GM23338 (cell line): ENCODE results near the gene RNLS. TPM values are rescaled to one million over a fixed set of nuclear protein-coding genes. Genes with fewer than 3 reads are reported as not detected.

Source experiments
- ATAC-seq: fragments of 200-7000 bp; cut with Tn5 transposase; 3 replicates; pipeline ENCODE4 v1.9.1; 2020
- DNase-seq: peaks from one replicate; pipeline ENCODE4 v3.0.0-alpha.2; 2015; ENCODE audit warnings: low spot score
- H2AFZ ChIP-seq: fragments of 200-600 bp; sonication (generic); 2 replicates; pipeline ENCODE4 v1.8.0; 2016; ENCODE audit warnings: antibody characterized with exemption, mild to moderate bottlenecking, moderate library complexity
- H3F3A ChIP-seq: fragments of 200-600 bp; sonication (generic); replicated peaks from 2 replicates; pipeline ENCODE4 v1.8.0; 2017; ENCODE audit warnings: antibody characterized with exemption, mixed run types, low read depth
- H3K27ac ChIP-seq: fragments of 200-600 bp; sonication (generic); 2 replicates; pipeline ENCODE4 v1.6.1; 2016; ENCODE audit warnings: low read depth
- H3K27me3 ChIP-seq: fragments of 200-600 bp; sonication (generic); 2 replicates; pipeline ENCODE4 v1.8.0; 2016; ENCODE audit warnings: mild to moderate bottlenecking, mixed run types, moderate library complexity; ENCODE audit not compliant: insufficient read depth
- H3K36me3 ChIP-seq: fragments of 200-600 bp; sonication (generic); 2 replicates; pipeline ENCODE4 v1.8.0; 2016; ENCODE audit warnings: mild to moderate bottlenecking; ENCODE audit not compliant: insufficient read depth
- H3K4me1 ChIP-seq: fragments of 200-600 bp; sonication (generic); 2 replicates; pipeline ENCODE4 v1.8.0; 2016; ENCODE audit warnings: mild to moderate bottlenecking, moderate library complexity; ENCODE audit not compliant: insufficient read depth
- H3K4me2 ChIP-seq: fragments of 200-600 bp; sonication (generic); 2 replicates; pipeline ENCODE4 v1.7.1; 2017; ENCODE audit warnings: mixed run types
- H3K4me3 ChIP-seq: fragments of 200-600 bp; sonication (generic); 2 replicates; pipeline ENCODE4 v1.6.1; 2016; ENCODE audit warnings: mixed run types
- H3K79me2 ChIP-seq: fragments of 200-600 bp; sonication (generic); replicated peaks from 2 replicates; pipeline ENCODE4 v1.8.0; 2017; ENCODE audit warnings: mild to moderate bottlenecking; ENCODE audit not compliant: insufficient read depth
- H3K9me2 ChIP-seq: fragments of 200-600 bp; sonication (generic); 2 replicates; pipeline ENCODE4 v1.8.0; 2017; ENCODE audit not compliant: insufficient read depth
- H4K20me1 ChIP-seq: fragments of 200-600 bp; sonication (generic); replicated peaks from 2 replicates; pipeline ENCODE4 v1.8.0; 2017; ENCODE audit warnings: mild to moderate bottlenecking; ENCODE audit not compliant: insufficient read depth
- H3K27ac Mint-ChIP-seq: 2 replicates; pipeline ENCODE4 v1.8.0; 2020; ENCODE audit warnings: inconsistent platforms, mild to moderate bottlenecking, moderate library complexity, mixed read lengths
- H3K27me3 Mint-ChIP-seq: 3 replicates; pipeline ENCODE4 v1.8.0; 2022; ENCODE audit warnings: low read depth, mild to moderate bottlenecking, moderate library complexity, mixed read lengths, inconsistent platforms; ENCODE audit not compliant: insufficient read depth, poor library complexity
- H3K36me3 Mint-ChIP-seq: 3 replicates; pipeline ENCODE4 v1.8.0; 2021; ENCODE audit warnings: low read depth, mild to moderate bottlenecking, inconsistent platforms, moderate library complexity, mixed read lengths
- H3K4me1 Mint-ChIP-seq: 3 replicates; pipeline ENCODE4 v1.8.0; 2020; ENCODE audit warnings: mild to moderate bottlenecking, inconsistent platforms, mixed read lengths
- H3K4me3 Mint-ChIP-seq: 3 replicates; pipeline ENCODE4 v1.8.0; 2021; ENCODE audit warnings: moderate library complexity, mild to moderate bottlenecking, inconsistent platforms, mixed read lengths
- H3K9me3 Mint-ChIP-seq: 3 replicates; pipeline ENCODE4 v1.8.0; 2020; ENCODE audit warnings: moderate library complexity, mild to moderate bottlenecking, inconsistent platforms, mixed read lengths
- CREB1 ChIP-seq: fragments of 250-450 bp; sonication (Bioruptor Pico); IDR thresholded peaks from 2 replicates; pipeline ENCODE4 v1.5.0; 2020; ENCODE audit warnings: low read depth, mild to moderate bottlenecking, moderate library complexity
- CTCF ChIP-seq, 2 experiments: fragments of 200-600 bp in 1 of 2; sonication (generic) in 1 of 2; conservative IDR thresholded peaks; 2 replicates each; pipeline versions ENCODE4 v1.5.1 to v1.6.1; 2016 to 2017; ENCODE audit warnings: antibody characterized with exemption in 2 of 2, low read depth in 2 of 2, mild to moderate bottlenecking in 2 of 2, moderate library complexity in 1 of 2
- ETS1 ChIP-seq: IDR thresholded peaks from 2 replicates; pipeline ENCODE4 v1.6.1; 2016; ENCODE audit warnings: antibody characterized with exemption
- EZH2 ChIP-seq: fragments of 200-600 bp; sonication (generic); IDR thresholded peaks from one replicate; pipeline ENCODE4 v1.8.0; 2017; ENCODE audit warnings: antibody characterized with exemption, mild to moderate bottlenecking, low read depth; ENCODE audit not compliant: unreplicated experiment
- JUNB ChIP-seq: IDR thresholded peaks from one replicate; pipeline ENCODE4 v1.6.1; 2016; ENCODE audit warnings: antibody characterized with exemption; ENCODE audit not compliant: unreplicated experiment
- NANOG ChIP-seq: IDR thresholded peaks from 2 replicates; pipeline ENCODE4 v1.6.1; 2016; ENCODE audit warnings: antibody characterized with exemption, borderline replicate concordance
- POLR2AphosphoS5 ChIP-seq: IDR thresholded peaks from 2 replicates; pipeline ENCODE4 v1.6.1; 2016; ENCODE audit warnings: antibody characterized with exemption, low read depth
- REST ChIP-seq: IDR thresholded peaks from one replicate; pipeline ENCODE4 v1.6.1; 2018; ENCODE audit warnings: antibody characterized with exemption; ENCODE audit not compliant: unreplicated experiment
- STAT1 ChIP-seq: IDR thresholded peaks from one replicate; pipeline ENCODE4 v1.6.1; 2016; ENCODE audit warnings: antibody characterized with exemption; ENCODE audit not compliant: unreplicated experiment
- ZNF331 ChIP-seq: fragments of 250-450 bp; sonication (Bioruptor Pico); IDR thresholded peaks from 2 replicates; pipeline ENCODE4 v1.5.0; 2020; ENCODE audit warnings: low read depth, mild to moderate bottlenecking, moderate library complexity
- polyA plus RNA-seq: library from polyadenylated mRNA; unstranded; fragments of >200 nt; fragmentation: Nextera tagmentation; extraction: Ambion mirVana; gene quantifications from 2 replicates; pipeline ENCODE4 v1.2.1, GENCODE V29; 2016
- total RNA-seq: library from RNA; depleted of rRNA; stranded (reverse); fragments of >200 nt; shearing (Covaris generic); gene quantifications from 2 replicates; pipeline ENCODE4 v1.2.3, GENCODE V29; 2014
- TF ChIP-seq, protein P1 (sequence below): fragments of 250-450 bp; sonication (Bioruptor Pico); IDR thresholded peaks from 2 replicates; pipeline ENCODE4 v1.5.0; 2020; ENCODE audit warnings: mild to moderate bottlenecking, moderate library complexity

Gene RNLS
- total and polyA plus RNA-seq, 2 experiments from 2014 or later, result 8.8 to 15.2 TPM

DNA sequence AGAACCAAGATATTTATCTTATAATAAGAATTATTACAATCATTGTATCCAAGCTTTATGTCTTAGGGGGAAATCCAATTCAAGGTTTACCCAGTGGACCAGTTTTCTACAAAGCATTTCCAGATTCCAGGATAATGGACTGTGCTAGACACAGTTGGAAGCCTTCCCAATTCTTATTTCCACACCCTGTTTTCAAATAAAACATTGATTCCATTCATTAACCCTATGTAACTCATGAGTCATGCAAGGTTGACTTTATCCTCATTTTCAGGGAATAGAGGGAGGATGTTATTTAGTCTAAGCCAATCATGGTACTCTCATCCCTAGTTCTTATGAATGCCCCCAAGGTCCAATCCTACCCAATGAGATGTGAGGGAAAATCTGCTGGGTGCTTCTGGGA, 145.7 kb downstream of the RNLS start:
- Histone ChIP-seq H3K9me2 (no peaks in the 10 kb centered on the region), H3K27ac (no peak overlapping the region), H3K4me2 (no peak overlapping the region), H3K27me3 (no peaks in the 10 kb centered on the region), H3K79me2 (no peaks in the 10 kb centered on the region), H3K4me1 (no peaks in the 10 kb centered on the region), H2AFZ (no peak overlapping the region), H4K20me1 (no peaks in the 10 kb centered on the region), H3K36me3 (no peaks in the 10 kb centered on the region), H3F3A (no peaks in the 10 kb centered on the region), H3K4me3 (no peak overlapping the region)
- no peak for ATAC-seq
- Mint-ChIP-seq H3K36me3 (peaks cover 1% of the 10 kb centered on the region; the same call in 2 of the 3 replicates), H3K9me3 (peaks cover 3% of the 10 kb centered on the region), H3K27ac (no peak overlapping the region), H3K27me3 (no peaks in the 10 kb centered on the region), H3K4me3 (no peak overlapping the region), H3K4me1 (no peaks in the 10 kb centered on the region)
- no peak for DNase-seq
- TF ChIP-seq JUNB (no peak), REST (no peak), CTCF (conservative IDR thresholded peaks at IDR 0.05; ENCODE audit: low read depth in 2 of 2) (no peak), NANOG (no peak), STAT1 (no peak), ETS1 (no peak), POLR2AphosphoS5 (no peak), CREB1 (CRISPR knock-in tag) (no peak), EZH2 (no peak), ZNF331 (no peak)
- TF ChIP-seq, protein P1, sequence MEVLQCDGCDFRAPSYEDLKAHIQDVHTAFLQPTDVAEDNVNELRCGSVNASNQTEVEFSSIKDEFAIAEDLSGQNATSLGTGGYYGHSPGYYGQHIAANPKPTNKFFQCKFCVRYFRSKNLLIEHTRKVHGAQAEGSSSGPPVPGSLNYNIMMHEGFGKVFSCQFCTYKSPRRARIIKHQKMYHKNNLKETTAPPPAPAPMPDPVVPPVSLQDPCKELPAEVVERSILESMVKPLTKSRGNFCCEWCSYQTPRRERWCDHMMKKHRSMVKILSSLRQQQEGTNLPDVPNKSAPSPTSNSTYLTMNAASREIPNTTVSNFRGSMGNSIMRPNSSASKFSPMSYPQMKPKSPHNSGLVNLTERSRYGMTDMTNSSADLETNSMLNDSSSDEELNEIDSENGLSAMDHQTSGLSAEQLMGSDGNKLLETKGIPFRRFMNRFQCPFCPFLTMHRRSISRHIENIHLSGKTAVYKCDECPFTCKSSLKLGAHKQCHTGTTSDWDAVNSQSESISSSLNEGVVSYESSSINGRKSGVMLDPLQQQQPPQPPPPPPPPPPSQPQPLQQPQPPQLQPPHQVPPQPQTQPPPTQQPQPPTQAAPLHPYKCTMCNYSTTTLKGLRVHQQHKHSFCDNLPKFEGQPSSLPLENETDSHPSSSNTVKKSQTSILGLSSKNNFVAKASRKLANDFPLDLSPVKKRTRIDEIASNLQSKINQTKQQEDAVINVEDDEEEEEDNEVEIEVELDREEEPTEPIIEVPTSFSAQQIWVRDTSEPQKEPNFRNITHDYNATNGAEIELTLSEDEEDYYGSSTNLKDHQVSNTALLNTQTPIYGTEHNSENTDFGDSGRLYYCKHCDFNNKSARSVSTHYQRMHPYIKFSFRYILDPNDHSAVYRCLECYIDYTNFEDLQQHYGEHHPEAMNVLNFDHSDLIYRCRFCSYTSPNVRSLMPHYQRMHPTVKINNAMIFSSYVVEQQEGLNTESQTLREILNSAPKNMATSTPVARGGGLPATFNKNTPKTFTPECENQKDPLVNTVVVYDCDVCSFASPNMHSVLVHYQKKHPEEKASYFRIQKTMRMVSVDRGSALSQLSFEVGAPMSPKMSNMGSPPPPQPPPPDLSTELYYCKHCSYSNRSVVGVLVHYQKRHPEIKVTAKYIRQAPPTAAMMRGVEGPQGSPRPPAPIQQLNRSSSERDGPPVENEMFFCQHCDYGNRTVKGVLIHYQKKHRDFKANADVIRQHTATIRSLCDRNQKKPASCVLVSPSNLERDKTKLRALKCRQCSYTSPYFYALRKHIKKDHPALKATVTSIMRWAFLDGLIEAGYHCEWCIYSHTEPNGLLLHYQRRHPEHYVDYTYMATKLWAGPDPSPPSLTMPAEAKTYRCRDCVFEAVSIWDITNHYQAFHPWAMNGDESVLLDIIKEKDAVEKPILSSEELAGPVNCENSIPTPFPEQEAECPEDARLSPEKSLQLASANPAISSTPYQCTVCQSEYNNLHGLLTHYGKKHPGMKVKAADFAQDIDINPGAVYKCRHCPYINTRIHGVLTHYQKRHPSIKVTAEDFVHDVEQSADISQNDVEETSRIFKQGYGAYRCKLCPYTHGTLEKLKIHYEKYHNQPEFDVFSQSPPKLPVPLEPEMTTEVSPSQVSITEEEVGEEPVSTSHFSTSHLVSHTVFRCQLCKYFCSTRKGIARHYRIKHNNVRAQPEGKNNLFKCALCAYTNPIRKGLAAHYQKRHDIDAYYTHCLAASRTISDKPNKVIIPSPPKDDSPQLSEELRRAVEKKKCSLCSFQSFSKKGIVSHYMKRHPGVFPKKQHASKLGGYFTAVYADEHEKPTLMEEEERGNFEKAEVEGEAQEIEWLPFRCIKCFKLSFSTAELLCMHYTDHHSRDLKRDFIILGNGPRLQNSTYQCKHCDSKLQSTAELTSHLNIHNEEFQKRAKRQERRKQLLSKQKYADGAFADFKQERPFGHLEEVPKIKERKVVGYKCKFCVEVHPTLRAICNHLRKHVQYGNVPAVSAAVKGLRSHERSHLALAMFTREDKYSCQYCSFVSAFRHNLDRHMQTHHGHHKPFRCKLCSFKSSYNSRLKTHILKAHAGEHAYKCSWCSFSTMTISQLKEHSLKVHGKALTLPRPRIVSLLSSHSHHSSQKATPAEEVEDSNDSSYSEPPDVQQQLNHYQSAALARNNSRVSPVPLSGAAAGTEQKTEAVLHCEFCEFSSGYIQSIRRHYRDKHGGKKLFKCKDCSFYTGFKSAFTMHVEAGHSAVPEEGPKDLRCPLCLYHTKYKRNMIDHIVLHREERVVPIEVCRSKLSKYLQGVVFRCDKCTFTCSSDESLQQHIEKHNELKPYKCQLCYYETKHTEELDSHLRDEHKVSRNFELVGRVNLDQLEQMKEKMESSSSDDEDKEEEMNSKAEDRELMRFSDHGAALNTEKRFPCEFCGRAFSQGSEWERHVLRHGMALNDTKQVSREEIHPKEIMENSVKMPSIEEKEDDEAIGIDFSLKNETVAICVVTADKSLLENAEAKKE (CRISPR knock-in tag), result no peak
